Chondrocyte (in vitro differentiated cells): ENCODE measurements around the gene BET1. TPM values are rescaled to one million over a fixed set of nuclear protein-coding genes. Genes with fewer than 3 reads are reported as not detected.

Source experiments
- DNase-seq: peaks from one replicate; pipeline ENCODE4 v3.0.0; 2021; ENCODE audit warnings: mixed read lengths, low spot score
- H3K27ac Mint-ChIP-seq: one replicate; pipeline ENCODE4 v1.8.0; 2021; ENCODE audit warnings: mild to moderate bottlenecking, moderate library complexity, mixed read lengths; ENCODE audit not compliant: unreplicated experiment
- H3K27me3 Mint-ChIP-seq: 2 replicates; pipeline ENCODE4 v1.8.0; 2021; ENCODE audit warnings: low read depth, mixed read lengths
- H3K36me3 Mint-ChIP-seq: 2 replicates; pipeline ENCODE4 v1.8.0; 2021; ENCODE audit warnings: low read depth, mixed read lengths
- H3K4me1 Mint-ChIP-seq: 2 replicates; pipeline ENCODE4 v1.8.0; 2021; ENCODE audit warnings: low read depth, mild to moderate bottlenecking, mixed read lengths
- H3K4me3 Mint-ChIP-seq: one replicate; pipeline ENCODE4 v1.8.0; 2021; ENCODE audit warnings: mild to moderate bottlenecking, moderate library complexity, mixed read lengths; ENCODE audit not compliant: unreplicated experiment
- H3K9me3 Mint-ChIP-seq: 2 replicates; pipeline ENCODE4 v1.8.0; 2021; ENCODE audit warnings: low read depth, mixed read lengths
- total RNA-seq: library from RNA; stranded (reverse); gene quantifications from 3 replicates; pipeline ENCODE4 v1.2.1, GENCODE V29; 2021
- TF ChIP-seq, protein P1 (sequence below): fragments of 200-600 bp; sonication (generic); IDR thresholded peaks from 2 replicates; pipeline ENCODE4 v1.5.0; 2021; ENCODE audit warnings: antibody characterized with exemption, mild to moderate bottlenecking, moderate library complexity

Gene BET1
- total RNA-seq, 1 donor from 2014 or later = 28.4 TPM

DNA sequence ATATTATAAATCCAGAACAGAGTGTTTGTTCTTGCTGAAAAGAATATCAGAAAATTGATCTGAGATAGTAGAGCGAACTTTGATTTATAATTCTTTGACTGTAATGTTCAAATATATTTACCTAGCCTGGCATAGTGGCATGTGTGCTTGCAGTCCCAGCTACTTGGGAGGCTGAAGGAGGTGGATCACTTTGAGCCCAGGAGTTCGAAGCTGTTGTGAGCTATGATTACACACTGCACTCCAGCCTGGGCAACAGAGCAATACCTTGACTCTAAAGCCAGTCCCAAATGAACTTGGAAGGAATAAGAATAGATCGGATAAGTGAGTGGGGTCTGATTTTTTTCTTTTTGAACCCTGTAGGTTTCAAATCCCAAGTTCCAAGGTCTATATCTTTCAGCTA, 59.1 kb downstream of the BET1 start:
- DNase-seq = no peak
- peaks cover 6% of the 10 kb centered on the region for H3K4me1 Mint-ChIP-seq
- H3K27ac Mint-ChIP-seq = no peak overlapping the region
- no peaks in the 10 kb centered on the region for H3K36me3 Mint-ChIP-seq
- TF ChIP-seq, protein P1, sequence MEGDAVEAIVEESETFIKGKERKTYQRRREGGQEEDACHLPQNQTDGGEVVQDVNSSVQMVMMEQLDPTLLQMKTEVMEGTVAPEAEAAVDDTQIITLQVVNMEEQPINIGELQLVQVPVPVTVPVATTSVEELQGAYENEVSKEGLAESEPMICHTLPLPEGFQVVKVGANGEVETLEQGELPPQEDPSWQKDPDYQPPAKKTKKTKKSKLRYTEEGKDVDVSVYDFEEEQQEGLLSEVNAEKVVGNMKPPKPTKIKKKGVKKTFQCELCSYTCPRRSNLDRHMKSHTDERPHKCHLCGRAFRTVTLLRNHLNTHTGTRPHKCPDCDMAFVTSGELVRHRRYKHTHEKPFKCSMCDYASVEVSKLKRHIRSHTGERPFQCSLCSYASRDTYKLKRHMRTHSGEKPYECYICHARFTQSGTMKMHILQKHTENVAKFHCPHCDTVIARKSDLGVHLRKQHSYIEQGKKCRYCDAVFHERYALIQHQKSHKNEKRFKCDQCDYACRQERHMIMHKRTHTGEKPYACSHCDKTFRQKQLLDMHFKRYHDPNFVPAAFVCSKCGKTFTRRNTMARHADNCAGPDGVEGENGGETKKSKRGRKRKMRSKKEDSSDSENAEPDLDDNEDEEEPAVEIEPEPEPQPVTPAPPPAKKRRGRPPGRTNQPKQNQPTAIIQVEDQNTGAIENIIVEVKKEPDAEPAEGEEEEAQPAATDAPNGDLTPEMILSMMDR = no peak
- H3K4me3 Mint-ChIP-seq = no peak overlapping the region
- H3K27me3 Mint-ChIP-seq = no peaks in the 10 kb centered on the region
- H3K9me3 Mint-ChIP-seq = no peaks in the 10 kb centered on the region

- no peak for DNase-seq
- peaks cover 6% of the 10 kb centered on the region for H3K4me1 Mint-ChIP-seq
- no peaks in the 10 kb centered on the region for H3K36me3 Mint-ChIP-seq
- no peak overlapping the region for H3K4me3 Mint-ChIP-seq
- no peaks in the 10 kb centered on the region for H3K9me3 Mint-ChIP-seq
- TF ChIP-seq, protein P1 = no peak
- no peaks in the 10 kb centered on the region for H3K27me3 Mint-ChIP-seq
- no peak overlapping the region for H3K27ac Mint-ChIP-seq
Observed at GRCh38 chr7:93944673-93945072, 59.5 kb downstream of the BET1 start.

DNA sequence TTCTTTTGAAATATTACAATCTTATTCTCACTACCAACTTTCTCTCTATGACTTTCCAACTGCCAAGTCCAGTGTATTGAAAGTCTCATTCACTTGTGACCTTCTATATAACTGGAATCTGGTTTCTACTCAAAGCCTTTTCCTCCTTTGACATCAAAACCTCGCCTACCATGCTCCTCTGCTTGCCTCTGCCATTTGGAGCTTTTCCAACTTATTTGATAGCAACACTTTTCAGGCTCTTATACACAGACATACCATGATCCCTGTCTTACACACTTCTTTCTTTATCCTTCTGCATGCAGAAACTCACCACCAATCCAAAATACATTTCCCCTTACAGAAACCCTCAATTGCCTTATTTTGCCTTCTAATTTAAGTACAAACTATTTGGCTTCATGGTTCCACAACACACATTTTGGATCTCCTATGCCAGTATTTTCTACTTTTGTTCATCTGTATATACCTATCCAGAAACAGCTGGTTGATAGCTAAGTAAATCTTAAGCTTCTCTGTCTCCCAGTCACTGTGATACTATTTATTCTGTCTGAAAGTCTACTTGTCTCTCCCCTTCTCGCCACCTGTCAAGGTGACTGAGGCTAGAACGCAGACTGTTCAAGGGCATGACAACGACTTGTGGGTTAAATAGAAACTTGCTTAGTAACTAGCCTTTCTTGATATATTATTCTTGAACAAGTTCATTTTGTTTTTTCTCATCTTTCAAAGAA, 60.2 kb downstream of the BET1 start:
- TF ChIP-seq, protein P1 = no peak
- no peaks in the 10 kb centered on the region for H3K27me3 Mint-ChIP-seq
- H3K9me3 Mint-ChIP-seq = no peaks in the 10 kb centered on the region
- no peak overlapping the region for H3K4me3 Mint-ChIP-seq
- no peak for DNase-seq
- H3K4me1 Mint-ChIP-seq = peaks cover 6% of the 10 kb centered on the region
- H3K27ac Mint-ChIP-seq = no peak overlapping the region
- no peaks in the 10 kb centered on the region for H3K36me3 Mint-ChIP-seq

Other genes with a start within 250 kb of the BET1 start
- 6.0 to 14.1 TPM (median 10.6 TPM) in 3 replicates for gene TFPI2, start 113.6 kb downstream of the BET1 start, total RNA-seq
- gene GNGT1, start 97.8 kb downstream of the BET1 start, total RNA-seq = not detected in 3 replicates
- gene GNG11, start 82.6 kb downstream of the BET1 start, total RNA-seq = 8.2 to 15.0 TPM (median 9.4 TPM) in 3 replicates